HL-60 (cell line): ENCODE measurements around the gene LIPN.

Experiments
- DNase-seq, 2 experiments: peaks; one replicate each; pipeline ENCODE4 v3.0.0-alpha.2; 2010 to 2020; ENCODE audit warnings: low read depth in 1 of 2, low spot score in 1 of 2
- H3K27ac ChIP-seq: fragments of 250-450 bp; sonication (Bioruptor Pico); replicated peaks from 2 replicates; pipeline ENCODE4 v1.5.1; 2020; ENCODE audit warnings: mild to moderate bottlenecking, moderate library complexity
- H3K27me3 ChIP-seq: fragments of 250-450 bp; sonication (Bioruptor Pico); 2 replicates; pipeline ENCODE4 v1.5.1; 2021; ENCODE audit warnings: mild to moderate bottlenecking, moderate library complexity; ENCODE audit not compliant: insufficient read depth, poor library complexity, severe bottlenecking
- H3K4me3 ChIP-seq: replicated peaks from 2 replicates; pipeline ENCODE4 v1.5.1; 2011; ENCODE audit warnings: mild to moderate bottlenecking, control low read depth, low read length; ENCODE audit not compliant: insufficient read depth
- GABPA ChIP-seq: IDR thresholded peaks from 2 replicates; pipeline ENCODE4 v1.6.1; 2012; ENCODE audit warnings: low read depth
- POLR2AphosphoS5 ChIP-seq: IDR thresholded peaks from 2 replicates; pipeline ENCODE4 v1.6.1; 2012; ENCODE audit warnings: low read depth
- SPI1 ChIP-seq: IDR thresholded peaks from 2 replicates; pipeline ENCODE4 v1.6.1; 2012; ENCODE audit warnings: low read depth, mild to moderate bottlenecking, borderline replicate concordance
- TF ChIP-seq, protein P1 (sequence below): IDR thresholded peaks from 2 replicates; pipeline ENCODE4 v1.6.1; 2012; ENCODE audit warnings: low read depth; ENCODE audit not compliant: insufficient replicate concordance
- TF ChIP-seq, protein P2 (sequence below): IDR thresholded peaks from one replicate; pipeline ENCODE4 v1.5.1; 2011; ENCODE audit warnings: low read length, control low read depth, inconsistent platforms; ENCODE audit not compliant: insufficient read depth

Gene LIPN

DNA sequence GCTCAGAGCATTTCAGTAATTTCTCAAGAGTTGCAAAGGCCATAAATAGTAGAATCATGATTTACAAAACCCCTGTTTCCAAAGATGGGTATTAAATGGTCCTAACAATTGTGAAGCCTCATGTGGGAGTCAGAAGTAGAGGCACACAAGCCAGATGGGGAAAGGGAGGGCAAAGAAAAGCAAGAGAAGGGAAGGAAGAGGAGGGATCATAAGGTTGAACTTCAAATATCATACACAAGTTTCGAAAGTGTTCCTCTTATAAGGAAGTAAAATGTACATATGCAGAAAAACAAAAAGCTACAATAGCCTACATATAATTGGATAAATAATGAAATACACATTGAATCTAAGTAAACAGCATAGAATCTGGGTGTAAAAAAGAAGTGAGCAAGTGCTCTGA is 6.0 kb downstream of the LIPN start:
- TF ChIP-seq, protein P1, sequence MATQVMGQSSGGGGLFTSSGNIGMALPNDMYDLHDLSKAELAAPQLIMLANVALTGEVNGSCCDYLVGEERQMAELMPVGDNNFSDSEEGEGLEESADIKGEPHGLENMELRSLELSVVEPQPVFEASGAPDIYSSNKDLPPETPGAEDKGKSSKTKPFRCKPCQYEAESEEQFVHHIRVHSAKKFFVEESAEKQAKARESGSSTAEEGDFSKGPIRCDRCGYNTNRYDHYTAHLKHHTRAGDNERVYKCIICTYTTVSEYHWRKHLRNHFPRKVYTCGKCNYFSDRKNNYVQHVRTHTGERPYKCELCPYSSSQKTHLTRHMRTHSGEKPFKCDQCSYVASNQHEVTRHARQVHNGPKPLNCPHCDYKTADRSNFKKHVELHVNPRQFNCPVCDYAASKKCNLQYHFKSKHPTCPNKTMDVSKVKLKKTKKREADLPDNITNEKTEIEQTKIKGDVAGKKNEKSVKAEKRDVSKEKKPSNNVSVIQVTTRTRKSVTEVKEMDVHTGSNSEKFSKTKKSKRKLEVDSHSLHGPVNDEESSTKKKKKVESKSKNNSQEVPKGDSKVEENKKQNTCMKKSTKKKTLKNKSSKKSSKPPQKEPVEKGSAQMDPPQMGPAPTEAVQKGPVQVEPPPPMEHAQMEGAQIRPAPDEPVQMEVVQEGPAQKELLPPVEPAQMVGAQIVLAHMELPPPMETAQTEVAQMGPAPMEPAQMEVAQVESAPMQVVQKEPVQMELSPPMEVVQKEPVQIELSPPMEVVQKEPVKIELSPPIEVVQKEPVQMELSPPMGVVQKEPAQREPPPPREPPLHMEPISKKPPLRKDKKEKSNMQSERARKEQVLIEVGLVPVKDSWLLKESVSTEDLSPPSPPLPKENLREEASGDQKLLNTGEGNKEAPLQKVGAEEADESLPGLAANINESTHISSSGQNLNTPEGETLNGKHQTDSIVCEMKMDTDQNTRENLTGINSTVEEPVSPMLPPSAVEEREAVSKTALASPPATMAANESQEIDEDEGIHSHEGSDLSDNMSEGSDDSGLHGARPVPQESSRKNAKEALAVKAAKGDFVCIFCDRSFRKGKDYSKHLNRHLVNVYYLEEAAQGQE: no peak
- TF ChIP-seq GABPA (no peak), SPI1 (no peak), POLR2AphosphoS5 (no peak)
- TF ChIP-seq, protein P2, sequence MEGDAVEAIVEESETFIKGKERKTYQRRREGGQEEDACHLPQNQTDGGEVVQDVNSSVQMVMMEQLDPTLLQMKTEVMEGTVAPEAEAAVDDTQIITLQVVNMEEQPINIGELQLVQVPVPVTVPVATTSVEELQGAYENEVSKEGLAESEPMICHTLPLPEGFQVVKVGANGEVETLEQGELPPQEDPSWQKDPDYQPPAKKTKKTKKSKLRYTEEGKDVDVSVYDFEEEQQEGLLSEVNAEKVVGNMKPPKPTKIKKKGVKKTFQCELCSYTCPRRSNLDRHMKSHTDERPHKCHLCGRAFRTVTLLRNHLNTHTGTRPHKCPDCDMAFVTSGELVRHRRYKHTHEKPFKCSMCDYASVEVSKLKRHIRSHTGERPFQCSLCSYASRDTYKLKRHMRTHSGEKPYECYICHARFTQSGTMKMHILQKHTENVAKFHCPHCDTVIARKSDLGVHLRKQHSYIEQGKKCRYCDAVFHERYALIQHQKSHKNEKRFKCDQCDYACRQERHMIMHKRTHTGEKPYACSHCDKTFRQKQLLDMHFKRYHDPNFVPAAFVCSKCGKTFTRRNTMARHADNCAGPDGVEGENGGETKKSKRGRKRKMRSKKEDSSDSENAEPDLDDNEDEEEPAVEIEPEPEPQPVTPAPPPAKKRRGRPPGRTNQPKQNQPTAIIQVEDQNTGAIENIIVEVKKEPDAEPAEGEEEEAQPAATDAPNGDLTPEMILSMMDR: no peak
- no peaks in the 10 kb centered on the region for H3K27me3 ChIP-seq
- H3K4me3 ChIP-seq: no peak overlapping the region
- no peak for DNase-seq
- no peak overlapping the region for H3K27ac ChIP-seq

DNA sequence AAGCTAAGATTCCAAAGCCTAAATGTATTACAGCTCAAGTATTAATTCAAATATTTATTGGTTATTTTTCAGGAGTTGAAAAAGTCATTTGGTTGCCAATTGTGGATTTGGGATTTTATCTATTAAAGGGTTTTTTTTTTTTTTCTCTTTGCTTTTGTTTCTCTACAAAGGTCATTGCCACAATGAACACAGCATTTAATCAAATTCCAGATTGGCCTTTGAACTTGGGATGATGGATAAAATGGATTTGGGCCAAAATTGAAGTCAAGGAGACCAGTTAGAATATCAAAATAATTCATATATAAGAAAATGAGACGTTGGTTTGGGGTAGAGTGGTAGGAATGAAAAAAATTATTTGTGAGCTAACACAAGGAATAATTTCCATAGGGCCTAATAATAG is 9.6 kb downstream of the LIPN start:
- DNase-seq: no peak
- Histone ChIP-seq H3K27ac (no peak overlapping the region), H3K27me3 (no peaks in the 10 kb centered on the region), H3K4me3 (no peak overlapping the region)
- TF ChIP-seq POLR2AphosphoS5 (no peak), SPI1 (no peak), GABPA (no peak)
- TF ChIP-seq, protein P1: no peak
- TF ChIP-seq, protein P2: no peak

DNA sequence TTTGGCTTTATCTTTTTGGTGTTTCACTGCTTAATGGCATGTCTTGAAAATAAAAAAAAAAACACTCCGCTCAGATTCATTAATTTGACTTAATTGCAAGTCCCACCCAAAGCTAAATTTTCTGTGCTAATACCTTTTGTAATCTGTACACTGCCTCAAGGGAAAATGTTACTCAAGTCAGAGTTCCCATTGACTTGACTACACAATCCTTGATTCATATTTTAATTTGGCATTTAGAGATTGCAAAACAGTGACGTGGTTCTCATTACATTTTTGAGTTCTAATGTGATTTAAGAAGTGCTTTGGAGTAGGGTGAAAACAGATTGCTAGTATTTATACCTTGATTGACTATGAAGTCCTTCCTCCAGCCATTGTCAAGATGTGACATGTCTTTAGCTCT is 21.4 kb downstream of the LIPN start:
- Histone ChIP-seq H3K27ac (no peak overlapping the region), H3K4me3 (no peak overlapping the region), H3K27me3 (peaks cover 2% of the 10 kb centered on the region)
- TF ChIP-seq, protein P2: no peak
- TF ChIP-seq POLR2AphosphoS5: no peak
- DNase-seq: no peak

DNA sequence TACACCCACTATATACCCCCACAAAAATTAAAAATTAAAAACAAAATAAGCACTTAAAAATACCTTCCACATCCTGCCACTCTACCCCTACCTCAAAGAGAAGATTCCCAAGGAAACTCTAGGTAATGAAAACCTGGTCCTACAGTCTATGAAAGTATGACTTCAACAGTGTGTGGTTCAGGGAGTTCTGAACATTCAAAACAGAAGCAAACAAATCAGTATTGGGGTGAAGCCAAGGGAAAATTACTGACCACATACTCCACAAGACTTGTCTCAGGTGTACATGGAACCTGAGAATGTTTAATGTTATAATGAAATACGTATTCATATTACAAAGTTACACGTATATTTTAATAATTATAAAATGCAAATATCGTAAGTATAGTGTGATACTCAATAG is 22.4 kb downstream of the LIPN start:
- TF ChIP-seq, protein P1: no peak
- no peak for TF ChIP-seq SPI1
- TF ChIP-seq, protein P2: no peak
- TF ChIP-seq POLR2AphosphoS5: no peak
- TF ChIP-seq GABPA: no peak
- Histone ChIP-seq H3K27me3 (peaks cover 2% of the 10 kb centered on the region), H3K27ac (no peak overlapping the region), H3K4me3 (no peak overlapping the region)
- DNase-seq: no peak
